Suprapubic skin (tissue), 4 donors: ENCODE measurements around the gene KNTC1.

Experiments used
- EP300 ChIP-seq: sonication (generic); formaldehyde crosslinking; IDR thresholded peaks from one replicate; pipeline ENCODE4 v1.6.1; 2017; ENCODE audit warnings: antibody characterized with exemption
- POLR2A ChIP-seq, 2 donors: fragments of 450-650 bp; IDR thresholded peaks; one replicate each; pipeline ENCODE4 v1.6.1; 2017; ENCODE audit warnings: antibody characterized with exemption in 2 of 2, mild to moderate bottlenecking in 2 of 2, moderate library complexity in 2 of 2
- POLR2AphosphoS5 ChIP-seq, 3 donors: sonication (generic); formaldehyde crosslinking; IDR thresholded peaks; one replicate each; pipeline ENCODE4 v1.6.1; 2017; ENCODE audit warnings: antibody characterized with exemption in 3 of 3
- TF ChIP-seq, protein P1 (sequence below), 2 donors: fragments of 200-600 bp in 1 of 2; fragments of 450-650 bp in 1 of 2; sonication (generic) in 1 of 2; IDR thresholded peaks; one replicate each; pipeline ENCODE4 v1.5.1; 2016 to 2019; ENCODE audit warnings: antibody characterized with exemption in 2 of 2, mild to moderate bottlenecking in 1 of 2, moderate library complexity in 1 of 2

DNA sequence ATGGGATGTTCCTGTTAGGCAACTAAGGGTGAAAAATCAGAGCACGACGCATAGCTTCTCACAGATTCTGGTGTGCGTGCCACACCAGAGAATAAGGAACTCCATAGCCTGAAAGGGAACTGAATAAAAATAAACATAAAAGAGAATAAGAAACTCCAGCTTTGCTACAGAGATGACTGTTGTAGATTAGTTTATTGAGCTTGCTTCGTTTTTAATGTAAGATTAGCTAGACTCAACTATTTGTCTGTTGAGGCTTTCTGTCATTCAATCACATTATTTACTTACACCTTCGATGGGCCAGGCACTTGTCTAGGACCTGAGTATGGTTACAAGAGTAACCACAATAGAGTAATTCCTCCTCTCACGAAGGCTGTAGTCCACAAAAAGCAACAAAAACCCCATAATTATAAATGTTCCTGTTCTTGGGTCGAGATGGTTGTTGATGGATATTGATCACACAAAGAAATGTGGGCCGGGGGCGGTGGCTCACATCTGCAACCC, 25.5 kb upstream of the KNTC1 start:
- TF ChIP-seq POLR2A (IDR thresholded peaks at IDR 0.05) (no peak), POLR2AphosphoS5 (IDR thresholded peaks at IDR 0.05) (no peak), EP300 (no peak)
- TF ChIP-seq, protein P1, sequence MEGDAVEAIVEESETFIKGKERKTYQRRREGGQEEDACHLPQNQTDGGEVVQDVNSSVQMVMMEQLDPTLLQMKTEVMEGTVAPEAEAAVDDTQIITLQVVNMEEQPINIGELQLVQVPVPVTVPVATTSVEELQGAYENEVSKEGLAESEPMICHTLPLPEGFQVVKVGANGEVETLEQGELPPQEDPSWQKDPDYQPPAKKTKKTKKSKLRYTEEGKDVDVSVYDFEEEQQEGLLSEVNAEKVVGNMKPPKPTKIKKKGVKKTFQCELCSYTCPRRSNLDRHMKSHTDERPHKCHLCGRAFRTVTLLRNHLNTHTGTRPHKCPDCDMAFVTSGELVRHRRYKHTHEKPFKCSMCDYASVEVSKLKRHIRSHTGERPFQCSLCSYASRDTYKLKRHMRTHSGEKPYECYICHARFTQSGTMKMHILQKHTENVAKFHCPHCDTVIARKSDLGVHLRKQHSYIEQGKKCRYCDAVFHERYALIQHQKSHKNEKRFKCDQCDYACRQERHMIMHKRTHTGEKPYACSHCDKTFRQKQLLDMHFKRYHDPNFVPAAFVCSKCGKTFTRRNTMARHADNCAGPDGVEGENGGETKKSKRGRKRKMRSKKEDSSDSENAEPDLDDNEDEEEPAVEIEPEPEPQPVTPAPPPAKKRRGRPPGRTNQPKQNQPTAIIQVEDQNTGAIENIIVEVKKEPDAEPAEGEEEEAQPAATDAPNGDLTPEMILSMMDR (IDR thresholded peaks at IDR 0.05), result no peak
